BE2C (cell line): ENCODE results near the gene SEMA3C.

ENCODE experiments used
- DNase-seq: peaks from one replicate; pipeline ENCODE4 v3.0.0-alpha.2; 2020
- H3K27me3 ChIP-seq: fragments of 250-450 bp; sonication (Bioruptor Pico); 2 replicates; pipeline ENCODE4 v1.5.1; 2020; ENCODE audit warnings: mild to moderate bottlenecking
- H3K36me3 ChIP-seq: fragments of 250-450 bp; sonication (Bioruptor Pico); 2 replicates; pipeline ENCODE4 v1.5.1; 2020; ENCODE audit warnings: mild to moderate bottlenecking
- H3K4me1 ChIP-seq: fragments of 250-450 bp; sonication (Bioruptor Pico); 2 replicates; pipeline ENCODE4 v1.5.1; 2020
- H3K4me3 ChIP-seq: 2 replicates; pipeline ENCODE4 v1.5.1; 2011; ENCODE audit warnings: low read depth, low read length
- H3K9me3 ChIP-seq: fragments of 250-450 bp; sonication (Bioruptor Pico); 2 replicates; pipeline ENCODE4 v1.5.1; 2020
- TF ChIP-seq, protein P1 (sequence below): IDR thresholded peaks from 2 replicates; pipeline ENCODE4 v1.5.1; 2012; ENCODE audit warnings: mild to moderate bottlenecking, low read depth, low read length

SEMA3C gene

DNA sequence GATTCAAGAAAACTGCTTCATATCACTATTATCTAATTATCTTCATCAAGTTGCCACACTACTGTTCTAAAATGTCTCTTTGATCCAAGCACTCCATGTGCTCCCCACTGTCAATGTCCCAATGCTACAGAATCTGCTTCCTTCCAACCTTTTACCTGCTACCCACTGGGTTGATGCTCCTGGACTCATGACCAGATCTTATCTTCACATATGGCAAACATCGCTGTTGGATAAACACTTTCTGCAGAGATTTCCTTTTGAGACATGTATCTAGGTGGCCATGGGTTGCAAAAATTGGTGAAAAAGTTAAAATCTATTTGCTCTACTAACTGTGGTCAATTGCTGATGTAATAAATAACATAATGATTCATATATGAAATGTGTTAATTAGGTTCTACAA is 24.5 kb upstream of the SEMA3C start:
- no peaks in the 10 kb centered on the region for H3K36me3 ChIP-seq
- H3K4me3 ChIP-seq = no peak overlapping the region
- DNase-seq = no peak
- peaks cover 8% of the 10 kb centered on the region for H3K4me1 ChIP-seq
- H3K9me3 ChIP-seq = no peaks in the 10 kb centered on the region
- H3K27me3 ChIP-seq = no peaks in the 10 kb centered on the region
- TF ChIP-seq, protein P1, sequence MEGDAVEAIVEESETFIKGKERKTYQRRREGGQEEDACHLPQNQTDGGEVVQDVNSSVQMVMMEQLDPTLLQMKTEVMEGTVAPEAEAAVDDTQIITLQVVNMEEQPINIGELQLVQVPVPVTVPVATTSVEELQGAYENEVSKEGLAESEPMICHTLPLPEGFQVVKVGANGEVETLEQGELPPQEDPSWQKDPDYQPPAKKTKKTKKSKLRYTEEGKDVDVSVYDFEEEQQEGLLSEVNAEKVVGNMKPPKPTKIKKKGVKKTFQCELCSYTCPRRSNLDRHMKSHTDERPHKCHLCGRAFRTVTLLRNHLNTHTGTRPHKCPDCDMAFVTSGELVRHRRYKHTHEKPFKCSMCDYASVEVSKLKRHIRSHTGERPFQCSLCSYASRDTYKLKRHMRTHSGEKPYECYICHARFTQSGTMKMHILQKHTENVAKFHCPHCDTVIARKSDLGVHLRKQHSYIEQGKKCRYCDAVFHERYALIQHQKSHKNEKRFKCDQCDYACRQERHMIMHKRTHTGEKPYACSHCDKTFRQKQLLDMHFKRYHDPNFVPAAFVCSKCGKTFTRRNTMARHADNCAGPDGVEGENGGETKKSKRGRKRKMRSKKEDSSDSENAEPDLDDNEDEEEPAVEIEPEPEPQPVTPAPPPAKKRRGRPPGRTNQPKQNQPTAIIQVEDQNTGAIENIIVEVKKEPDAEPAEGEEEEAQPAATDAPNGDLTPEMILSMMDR = no peak

DNA sequence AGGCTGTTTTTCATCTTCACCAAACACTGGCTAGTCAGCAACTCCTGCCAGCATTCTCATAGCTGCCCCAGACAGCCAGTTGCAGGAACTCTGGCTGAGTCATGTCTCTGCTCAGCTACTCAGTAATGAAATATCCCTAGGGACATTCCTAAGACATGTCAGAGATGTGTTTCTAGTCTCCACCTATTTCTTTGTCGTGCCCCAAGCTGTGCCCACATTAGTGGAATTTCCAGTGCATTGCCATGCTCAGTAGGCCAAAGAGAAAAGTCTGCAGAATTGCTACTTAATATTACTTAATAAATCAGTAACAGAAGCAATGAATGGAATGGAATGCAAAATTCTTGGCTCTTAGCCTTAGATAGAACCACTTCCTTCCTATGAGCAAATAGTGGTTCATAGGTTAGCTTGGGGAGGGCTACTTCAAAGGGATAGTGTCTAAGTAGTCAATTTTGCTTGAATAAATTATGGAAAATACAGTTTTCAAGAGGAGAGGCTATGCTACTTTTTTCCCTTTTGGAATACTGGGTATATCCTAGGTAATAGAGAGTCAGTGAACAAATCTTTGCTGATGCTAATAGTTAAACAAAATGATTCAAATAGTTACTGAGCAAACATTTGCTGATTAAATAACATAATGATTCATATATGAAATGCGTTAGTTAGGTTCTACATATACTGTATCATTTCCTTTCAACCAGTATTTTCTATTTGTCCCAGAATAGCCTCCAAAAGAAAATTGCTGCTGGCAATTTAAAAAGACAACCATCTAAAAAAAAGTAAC is 23.6 kb upstream of the SEMA3C start:
- peak; percentile 29 for DNase-seq
- H3K9me3 ChIP-seq = no peaks in the 10 kb centered on the region
- no peak overlapping the region for H3K4me3 ChIP-seq

DNA sequence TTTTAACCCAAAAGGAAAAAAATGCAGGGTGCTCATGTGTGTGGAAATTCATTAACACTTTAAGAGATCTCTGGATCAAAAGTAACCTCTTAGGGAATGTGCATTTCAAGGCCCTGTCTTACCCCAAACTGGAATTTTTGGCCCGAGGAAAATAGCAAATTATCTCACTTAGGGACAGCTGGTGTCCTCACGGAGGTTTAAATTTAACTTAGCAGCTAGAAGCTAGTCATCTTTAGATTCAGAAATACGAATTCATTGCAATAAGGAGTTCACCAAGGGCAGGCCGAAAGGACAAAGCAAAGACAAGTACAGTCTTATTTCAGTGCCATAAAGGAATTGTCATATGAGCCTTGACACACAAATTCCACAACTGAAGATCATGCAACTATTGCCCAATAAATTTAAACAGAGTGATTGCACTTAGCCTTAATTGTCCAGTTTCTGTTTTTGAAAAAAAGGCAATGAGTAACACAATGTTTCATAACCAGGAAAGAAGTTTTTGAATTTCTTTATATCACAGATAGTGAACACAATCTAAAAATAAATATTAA is 22.4 kb upstream of the SEMA3C start:
- peaks cover 11% of the 10 kb centered on the region for H3K4me1 ChIP-seq
- no peak for DNase-seq
- H3K27me3 ChIP-seq = no peaks in the 10 kb centered on the region
- no peak overlapping the region for H3K4me3 ChIP-seq
- H3K36me3 ChIP-seq = no peaks in the 10 kb centered on the region
- H3K9me3 ChIP-seq = no peaks in the 10 kb centered on the region
- TF ChIP-seq, protein P1 = no peak

More for the DNA sequence above, 23.6 kb upstream of the SEMA3C start:
- Histone ChIP-seq H3K36me3 (no peaks in the 10 kb centered on the region), H3K27me3 (no peaks in the 10 kb centered on the region), H3K4me1 (peaks cover 8% of the 10 kb centered on the region)
- TF ChIP-seq, protein P1 = no peak

DNA sequence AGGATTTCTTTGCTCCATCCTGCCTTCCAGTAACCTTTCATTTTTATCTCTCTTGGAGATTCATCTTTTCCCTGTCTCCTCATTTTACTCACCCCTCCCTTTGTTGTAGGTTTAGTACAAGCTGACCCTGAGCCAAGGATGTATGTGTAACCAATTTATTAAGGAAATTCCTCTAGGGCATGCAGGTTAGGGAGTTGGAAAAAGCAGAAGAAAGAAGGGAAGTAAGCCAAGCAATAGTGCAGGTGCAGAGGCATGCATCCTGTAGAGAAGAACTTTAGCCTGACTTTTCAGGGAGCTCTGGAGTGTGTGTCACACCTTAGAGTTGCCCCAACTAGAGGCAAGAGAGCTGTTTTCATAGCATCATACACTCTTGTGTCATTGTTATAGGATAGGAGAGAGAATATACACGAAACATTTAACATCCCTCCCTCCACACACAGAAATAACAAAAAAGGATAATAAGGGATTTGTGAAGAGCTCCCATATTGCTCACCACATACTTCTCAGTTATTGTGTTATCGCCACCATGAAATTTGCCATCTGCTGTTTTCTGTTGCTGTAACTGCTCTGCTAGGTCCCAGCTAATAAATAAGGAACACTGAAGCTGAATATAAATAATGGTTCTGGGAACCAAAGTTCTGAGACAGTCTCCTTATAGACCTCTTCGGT is 21.8 kb upstream of the SEMA3C start:
- no peak overlapping the region for H3K4me3 ChIP-seq
- TF ChIP-seq, protein P1 = no peak
- no peaks in the 10 kb centered on the region for H3K9me3 ChIP-seq
- H3K27me3 ChIP-seq = no peaks in the 10 kb centered on the region
- DNase-seq = no peak
- peaks cover 11% of the 10 kb centered on the region for H3K4me1 ChIP-seq
- H3K36me3 ChIP-seq = no peaks in the 10 kb centered on the region

DNA sequence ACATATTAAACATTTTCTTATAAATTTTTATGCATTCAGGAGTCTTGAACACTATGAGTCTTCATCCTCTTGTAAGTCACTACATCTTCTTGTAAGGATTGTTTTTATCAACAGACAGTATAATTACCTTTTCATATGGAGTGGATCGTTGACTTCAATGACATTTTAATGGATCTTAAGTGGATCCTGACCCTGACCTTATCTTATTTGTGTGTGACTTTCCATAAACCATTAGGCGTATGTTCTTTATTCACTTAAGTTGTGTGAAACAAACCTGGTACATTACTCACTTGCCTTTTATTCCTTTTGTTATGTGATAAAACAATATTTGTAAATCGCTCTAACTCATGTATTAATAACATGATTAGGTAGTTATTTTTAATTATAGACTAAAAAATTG is 18.5 kb upstream of the SEMA3C start:
- Histone ChIP-seq H3K9me3 (no peaks in the 10 kb centered on the region), H3K36me3 (no peaks in the 10 kb centered on the region), H3K27me3 (no peaks in the 10 kb centered on the region), H3K4me3 (no peak overlapping the region), H3K4me1 (peaks cover 12% of the 10 kb centered on the region)
- TF ChIP-seq, protein P1 = no peak
- DNase-seq = no peak
